OCI-LY3 (cell line): ENCODE measurements around the gene GIT2.

ENCODE experiments used
- H2AFZ ChIP-seq: fragments of 200-600, 300-600 bp; shearing (Covaris generic); 2 replicates; pipeline ENCODE4 v1.6.0; 2014; ENCODE audit warnings: antibody characterized with exemption, low read depth, low read length
- H3K27ac ChIP-seq: fragments of 200-600, 300-600 bp; sonication (generic); 2 replicates; pipeline ENCODE4 v1.5.1; 2014; ENCODE audit warnings: mild to moderate bottlenecking, low read length, moderate library complexity, mixed read lengths
- H3K27me3 ChIP-seq: fragments of 200-600, 300-600 bp; sonication (generic); 2 replicates; pipeline ENCODE4 v1.6.1; 2014; ENCODE audit warnings: low read depth, low read length, mixed read lengths
- H3K36me3 ChIP-seq: fragments of 200-600, 300-600 bp; sonication (generic); replicated peaks from 2 replicates; pipeline ENCODE3; 2014; ENCODE audit warnings: low read depth, low read length, mixed read lengths
- H3K4me1 ChIP-seq: fragments of 300-600, 200-600 bp; sonication (generic); 2 replicates; pipeline ENCODE4 v1.6.1; 2014; ENCODE audit warnings: low read length, mixed read lengths
- H3K4me2 ChIP-seq: fragments of 200-600, 300-600 bp; sonication (generic); 2 replicates; pipeline ENCODE4 v1.6.1; 2014; ENCODE audit warnings: low read length, mixed read lengths
- H3K4me3 ChIP-seq: fragments of 300-600, 200-600 bp; sonication (generic); 2 replicates; pipeline ENCODE4 v1.5.1; 2014; ENCODE audit warnings: antibody characterized with exemption, mild to moderate bottlenecking, low read length, moderate library complexity
- H3K79me2 ChIP-seq: fragments of 300-600, 200-600 bp; shearing (Covaris generic); 2 replicates; pipeline ENCODE4 v1.6.1; 2014; ENCODE audit warnings: mild to moderate bottlenecking, low read length, mixed read lengths
- H3K9ac ChIP-seq: fragments of 300-600, 200-600 bp; shearing (Covaris generic); 2 replicates; pipeline ENCODE4 v1.6.0; 2014; ENCODE audit warnings: mild to moderate bottlenecking, low read length, moderate library complexity
- H3K9me3 ChIP-seq: fragments of 200-600, 300-600 bp; shearing (Covaris generic); 2 replicates; pipeline ENCODE4 v1.6.1; 2014; ENCODE audit warnings: low read length, mixed read lengths; ENCODE audit not compliant: insufficient read depth
- H4K20me1 ChIP-seq: fragments of 200-600, 300-600 bp; sonication (generic); 2 replicates; pipeline ENCODE4 v1.6.1; 2016; ENCODE audit warnings: low read length, mixed read lengths; ENCODE audit not compliant: insufficient read depth
- EZH2phosphoT487 ChIP-seq: fragments of 200-600 bp; shearing (Covaris generic); IDR thresholded peaks from 2 replicates; pipeline ENCODE4 v1.6.1; 2018; ENCODE audit warnings: antibody characterized with exemption, mixed run types, low read depth
- TF ChIP-seq, protein P1 (sequence below): fragments of 200-600, 300-600 bp; sonication (generic); IDR thresholded peaks from 2 replicates; pipeline ENCODE4 v1.5.1; 2014; ENCODE audit warnings: antibody characterized with exemption, low read length, low read depth

Gene GIT2

DNA sequence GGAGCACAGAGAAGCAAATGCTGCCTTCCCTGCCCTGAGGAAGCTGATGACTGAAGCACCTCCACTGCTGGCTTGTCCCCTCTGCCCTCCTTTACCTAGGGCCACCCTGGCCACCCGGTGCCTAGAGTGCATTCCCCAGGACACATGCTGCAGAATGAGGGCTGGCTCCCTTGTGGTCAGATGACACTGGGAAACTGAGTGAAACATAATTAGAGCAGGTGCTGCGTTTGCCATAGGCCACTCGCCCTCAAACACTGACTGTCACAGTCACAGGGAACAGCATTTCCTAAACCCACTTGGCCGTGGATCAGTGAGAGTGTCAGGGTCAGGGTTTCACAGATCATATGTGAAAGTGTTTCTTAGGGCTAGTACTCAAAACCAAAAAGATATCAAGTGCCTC lies 80.1 kb downstream of the GIT2 start:
- Histone ChIP-seq H3K36me3 (peaks cover 57% of the 10 kb centered on the region), H2AFZ (no peak overlapping the region), H4K20me1 (no peaks in the 10 kb centered on the region), H3K27me3 (no peaks in the 10 kb centered on the region), H3K4me1 (no peaks in the 10 kb centered on the region), H3K4me2 (no peak overlapping the region), H3K9ac (no peak overlapping the region), H3K79me2 (no peaks in the 10 kb centered on the region), H3K4me3 (no peak overlapping the region), H3K9me3 (no peaks in the 10 kb centered on the region), H3K27ac (no peak overlapping the region)
- TF ChIP-seq, protein P1, sequence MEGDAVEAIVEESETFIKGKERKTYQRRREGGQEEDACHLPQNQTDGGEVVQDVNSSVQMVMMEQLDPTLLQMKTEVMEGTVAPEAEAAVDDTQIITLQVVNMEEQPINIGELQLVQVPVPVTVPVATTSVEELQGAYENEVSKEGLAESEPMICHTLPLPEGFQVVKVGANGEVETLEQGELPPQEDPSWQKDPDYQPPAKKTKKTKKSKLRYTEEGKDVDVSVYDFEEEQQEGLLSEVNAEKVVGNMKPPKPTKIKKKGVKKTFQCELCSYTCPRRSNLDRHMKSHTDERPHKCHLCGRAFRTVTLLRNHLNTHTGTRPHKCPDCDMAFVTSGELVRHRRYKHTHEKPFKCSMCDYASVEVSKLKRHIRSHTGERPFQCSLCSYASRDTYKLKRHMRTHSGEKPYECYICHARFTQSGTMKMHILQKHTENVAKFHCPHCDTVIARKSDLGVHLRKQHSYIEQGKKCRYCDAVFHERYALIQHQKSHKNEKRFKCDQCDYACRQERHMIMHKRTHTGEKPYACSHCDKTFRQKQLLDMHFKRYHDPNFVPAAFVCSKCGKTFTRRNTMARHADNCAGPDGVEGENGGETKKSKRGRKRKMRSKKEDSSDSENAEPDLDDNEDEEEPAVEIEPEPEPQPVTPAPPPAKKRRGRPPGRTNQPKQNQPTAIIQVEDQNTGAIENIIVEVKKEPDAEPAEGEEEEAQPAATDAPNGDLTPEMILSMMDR, result no peak
- no peak for TF ChIP-seq EZH2phosphoT487

DNA sequence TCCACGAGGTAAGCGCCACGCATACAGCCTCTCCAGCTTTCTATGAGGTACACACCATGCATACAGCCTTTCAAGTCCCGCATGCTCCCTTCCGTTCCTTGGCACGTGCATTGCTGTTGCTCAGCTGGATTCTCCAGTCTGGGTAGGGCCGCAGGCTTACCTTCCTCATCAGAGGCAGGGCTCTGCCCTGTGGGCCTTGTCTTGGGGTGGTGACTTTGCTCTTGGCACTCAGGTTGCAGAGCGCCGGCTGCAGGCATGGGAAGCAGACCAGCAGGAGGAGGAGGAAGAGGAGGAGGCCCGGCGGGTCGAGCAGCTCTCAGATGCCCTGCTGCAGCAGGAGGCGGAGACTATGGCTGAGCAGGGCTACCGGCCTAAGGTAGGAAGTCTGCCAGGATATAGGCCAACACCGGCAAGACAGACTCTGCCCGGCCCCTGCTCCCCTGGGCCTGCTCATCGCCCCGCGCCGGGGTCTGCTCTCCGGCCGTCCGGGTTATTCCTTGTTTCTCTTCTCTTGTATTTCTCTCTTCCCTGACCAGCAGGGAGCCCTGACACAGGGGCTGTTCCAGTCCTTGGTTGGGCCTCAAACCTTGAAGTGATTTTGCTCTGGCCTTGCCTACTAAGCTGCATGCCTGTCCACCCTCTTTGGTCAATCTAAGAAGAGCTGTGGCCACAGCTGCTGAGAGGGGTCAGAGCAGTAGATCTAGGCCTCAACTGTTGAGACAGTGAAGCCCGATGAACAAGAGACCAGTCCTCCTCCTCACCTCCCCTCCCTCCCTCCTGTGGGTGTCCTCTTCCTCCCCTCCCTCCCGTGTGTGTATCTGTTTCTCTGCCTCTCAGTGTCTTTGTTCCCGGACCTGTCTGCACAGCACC lies 80.8 kb downstream of the GIT2 start:
- no peak overlapping the region for H2AFZ ChIP-seq
- no peak overlapping the region for H3K4me3 ChIP-seq
- H3K36me3 ChIP-seq, result peaks cover 60% of the 10 kb centered on the region
- no peak overlapping the region for H3K9ac ChIP-seq
- no peak for TF ChIP-seq EZH2phosphoT487
- TF ChIP-seq, protein P1, result no peak
- no peak overlapping the region for H3K4me2 ChIP-seq
- H3K27ac ChIP-seq, result no peak overlapping the region
- no peaks in the 10 kb centered on the region for H3K4me1 ChIP-seq
- no peaks in the 10 kb centered on the region for H4K20me1 ChIP-seq
- no peaks in the 10 kb centered on the region for H3K9me3 ChIP-seq
- no peaks in the 10 kb centered on the region for H3K27me3 ChIP-seq
- no peaks in the 10 kb centered on the region for H3K79me2 ChIP-seq

DNA sequence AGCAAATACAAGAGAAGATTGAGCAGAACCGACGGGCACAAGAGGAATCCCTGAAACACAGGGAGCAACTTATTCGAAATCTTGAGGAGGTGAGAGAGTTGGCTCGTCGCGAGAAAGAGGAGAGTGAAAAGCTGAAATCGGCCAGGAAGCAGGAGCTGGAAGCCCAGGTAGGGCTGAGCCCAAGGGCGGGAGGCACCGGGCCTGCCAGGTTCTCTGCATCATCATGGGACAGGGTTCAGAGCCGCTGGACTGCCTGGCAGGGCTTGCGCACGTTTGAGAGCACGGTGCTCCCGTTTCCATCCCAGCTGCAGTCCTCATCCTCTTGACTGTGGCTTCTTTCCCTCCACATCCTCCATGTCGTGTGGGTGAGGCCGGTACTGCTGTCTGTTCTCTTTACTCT lies 81.7 kb downstream of the GIT2 start:
- H3K36me3 ChIP-seq, result peaks cover 53% of the 10 kb centered on the region
- no peaks in the 10 kb centered on the region for H3K79me2 ChIP-seq
- TF ChIP-seq EZH2phosphoT487, result no peak
- TF ChIP-seq, protein P1, result no peak

DNA sequence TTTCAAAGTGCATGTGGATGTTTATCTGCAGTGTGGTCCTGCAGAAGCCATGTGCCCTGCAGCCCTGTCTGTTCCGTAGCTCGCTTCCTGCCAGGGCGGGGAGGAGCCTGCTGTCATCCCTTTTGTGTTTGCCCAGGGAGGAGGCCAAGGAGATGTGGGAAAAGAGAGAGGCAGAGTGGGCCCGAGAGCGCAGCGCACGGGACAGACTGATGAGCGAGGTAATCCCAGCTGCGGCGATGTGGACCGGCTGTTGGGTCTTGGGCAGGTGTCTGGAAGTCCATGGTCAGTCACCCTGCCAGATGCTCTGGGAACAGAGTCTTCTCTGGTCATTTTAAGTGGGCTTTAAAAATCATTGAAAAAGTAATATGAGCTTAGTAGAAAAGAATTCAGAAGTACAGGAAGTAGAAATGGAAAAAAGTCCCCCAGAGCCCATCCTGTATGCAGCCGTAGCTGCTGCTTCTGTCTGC lies 83.3 kb downstream of the GIT2 start:
- Histone ChIP-seq H3K9me3 (no peaks in the 10 kb centered on the region), H3K36me3 (peaks cover 59% of the 10 kb centered on the region), H3K27me3 (no peaks in the 10 kb centered on the region), H3K27ac (no peak overlapping the region), H3K4me2 (no peak overlapping the region), H2AFZ (no peak overlapping the region), H3K4me1 (no peaks in the 10 kb centered on the region), H4K20me1 (no peaks in the 10 kb centered on the region), H3K9ac (no peak overlapping the region), H3K79me2 (no peaks in the 10 kb centered on the region), H3K4me3 (no peak overlapping the region)
- no peak for TF ChIP-seq EZH2phosphoT487
- TF ChIP-seq, protein P1, result no peak

More for the DNA sequence above, 81.7 kb downstream of the GIT2 start:
- no peaks in the 10 kb centered on the region for H3K4me1 ChIP-seq
- no peak overlapping the region for H3K4me3 ChIP-seq
- no peak overlapping the region for H3K4me2 ChIP-seq
- no peak overlapping the region for H3K27ac ChIP-seq
- no peak overlapping the region for H3K9ac ChIP-seq
- H3K27me3 ChIP-seq, result no peaks in the 10 kb centered on the region
- H2AFZ ChIP-seq, result no peak overlapping the region
- H3K9me3 ChIP-seq, result no peaks in the 10 kb centered on the region
- H4K20me1 ChIP-seq, result no peaks in the 10 kb centered on the region
